Femur (tissue), 1 donor: ENCODE measurements around the gene LIMS4.
"Not testable (repeated sequence)": the region's sequence is repeated elsewhere in the genome, so short reads cannot be mapped to it uniquely, and the experiment has no call there.

Experiments used
- DNase-seq: peaks from one replicate; pipeline ENCODE4 v3.0.0-alpha.2; 2017

LIMS4 gene

GRCh38 chr2:110449127-110449947 is 23.3 kb downstream of the LIMS4 start:
- not testable (repeated sequence) for DNase-seq

- not testable (repeated sequence) for DNase-seq
Observed at GRCh38 chr2:110446644-110447043, 26.0 kb downstream of the LIMS4 start.

GRCh38 chr2:110443305-110444005 is 29.2 kb downstream of the LIMS4 start:
- not testable (repeated sequence) for DNase-seq

- DNase-seq = not testable (repeated sequence)
Observed at GRCh38 chr2:110441905-110442304, 30.7 kb downstream of the LIMS4 start.

- not testable (repeated sequence) for DNase-seq
Observed at GRCh38 chr2:110434565-110434964, 38.1 kb downstream of the LIMS4 start.

GRCh38 chr2:110425725-110426124 is 46.9 kb downstream of the LIMS4 start:
- DNase-seq = not testable (repeated sequence)

GRCh38 chr2:110424421-110424820 is 48.2 kb downstream of the LIMS4 start:
- DNase-seq = not testable (repeated sequence)

- DNase-seq = not testable (repeated sequence)
Observed at GRCh38 chr2:110423574-110423962, 49.0 kb downstream of the LIMS4 start.

GRCh38 chr2:110422852-110423573 is 49.6 kb downstream of the LIMS4 start:
- DNase-seq = not testable (repeated sequence)

- not testable (repeated sequence) for DNase-seq
Observed at GRCh38 chr2:110420641-110421354, 51.8 kb downstream of the LIMS4 start.

- not testable (repeated sequence) for DNase-seq
Observed at GRCh38 chr2:110407142-110407541, 65.5 kb downstream of the LIMS4 start.

- DNase-seq = not testable (repeated sequence)
Observed at GRCh38 chr2:110404988-110405387, 67.6 kb downstream of the LIMS4 start.

GRCh38 chr2:110404246-110404645 is 68.4 kb downstream of the LIMS4 start:
- not testable (repeated sequence) for DNase-seq

- DNase-seq = not testable (repeated sequence)
Observed at GRCh38 chr2:110401001-110401618, 71.5 kb downstream of the LIMS4 start.

GRCh38 chr2:110399378-110399777 is 73.2 kb downstream of the LIMS4 start:
- not testable (repeated sequence) for DNase-seq

GRCh38 chr2:110395990-110396389 is 76.6 kb downstream of the LIMS4 start:
- DNase-seq = not testable (repeated sequence)
